ENCODE data around the gene CDH23.

Gene CDH23

GRCh38 chr10:71525092-71525491, 128.4 kb downstream of the CDH23 start:
- DNase-seq (ENCODE audit: low read depth, low spot score) = no peak
- Histone ChIP-seq H3K4me1 (ENCODE audit: insufficient read depth, insufficient read length) (peaks cover 3% of the 10 kb centered on the region), H3K4me3 (ENCODE audit: insufficient read length, low read depth) (no peak overlapping the region), H3K27me3 (ENCODE audit: insufficient read depth, insufficient read length) (no peaks in the 10 kb centered on the region), H3K9ac (ENCODE audit: insufficient read length, low read depth) (no peak overlapping the region), H3K36me3 (ENCODE audit: insufficient read depth, insufficient read length, low read length) (no peaks in the 10 kb centered on the region), H3K9me3 (ENCODE audit: insufficient read depth, low read length) (no peaks in the 10 kb centered on the region)
- TF ChIP-seq ZNF274 (IDR thresholded peaks at IDR 0.05; ENCODE audit: low read depth, low read length) (no peak), SUZ12 (IDR thresholded peaks at IDR 0.05; ENCODE audit: extremely low read depth, insufficient read depth, insufficient read length) (no peak), YY1 (IDR thresholded peaks at IDR 0.05; ENCODE audit: insufficient read depth, insufficient read length) (no peak)

GRCh38 chr10:71525721-71526120, 129.0 kb downstream of the CDH23 start:
- DNase-seq (ENCODE audit: low read depth, low spot score) = no peak
- no peaks in the 10 kb centered on the region for H3K27me3 ChIP-seq (ENCODE audit: insufficient read depth, insufficient read length)
- H3K36me3 ChIP-seq (ENCODE audit: insufficient read depth, insufficient read length, low read length) = no peaks in the 10 kb centered on the region
- no peaks in the 10 kb centered on the region for H3K9me3 ChIP-seq (ENCODE audit: insufficient read depth, low read length)
- TF ChIP-seq YY1 (IDR thresholded peaks at IDR 0.05; ENCODE audit: insufficient read depth, insufficient read length) (no peak), ZNF274 (IDR thresholded peaks at IDR 0.05; ENCODE audit: low read depth, low read length) (no peak), SUZ12 (IDR thresholded peaks at IDR 0.05; ENCODE audit: extremely low read depth, insufficient read depth, insufficient read length) (no peak)
- H3K4me1 ChIP-seq (ENCODE audit: insufficient read depth, insufficient read length) = peaks cover 3% of the 10 kb centered on the region
- no peak overlapping the region for H3K4me3 ChIP-seq (ENCODE audit: insufficient read length, low read depth)
- no peak overlapping the region for H3K9ac ChIP-seq (ENCODE audit: insufficient read length, low read depth)

GRCh38 chr10:71526653-71527052, 129.9 kb downstream of the CDH23 start:
- Histone ChIP-seq H3K4me1 (ENCODE audit: insufficient read depth, insufficient read length) (peaks cover 3% of the 10 kb centered on the region), H3K36me3 (ENCODE audit: insufficient read depth, insufficient read length, low read length) (no peaks in the 10 kb centered on the region), H3K9me3 (ENCODE audit: insufficient read depth, low read length) (no peaks in the 10 kb centered on the region), H3K4me3 (ENCODE audit: insufficient read length, low read depth) (no peak overlapping the region), H3K27me3 (ENCODE audit: insufficient read depth, insufficient read length) (no peaks in the 10 kb centered on the region), H3K9ac (ENCODE audit: insufficient read length, low read depth) (no peak overlapping the region)
- DNase-seq (ENCODE audit: low read depth, low spot score) = no peak
- TF ChIP-seq YY1 (IDR thresholded peaks at IDR 0.05; ENCODE audit: insufficient read depth, insufficient read length) (no peak), ZNF274 (IDR thresholded peaks at IDR 0.05; ENCODE audit: low read depth, low read length) (no peak), SUZ12 (IDR thresholded peaks at IDR 0.05; ENCODE audit: extremely low read depth, insufficient read depth, insufficient read length) (no peak)

- Histone ChIP-seq H3K36me3 (ENCODE audit: insufficient read depth, insufficient read length, low read length) (no peaks in the 10 kb centered on the region), H3K27me3 (ENCODE audit: insufficient read depth, insufficient read length) (no peaks in the 10 kb centered on the region), H3K9ac (ENCODE audit: insufficient read length, low read depth) (peak overlapping the region; percentile 26), H3K4me3 (ENCODE audit: insufficient read length, low read depth) (no peak overlapping the region), H3K9me3 (ENCODE audit: insufficient read depth, low read length) (no peaks in the 10 kb centered on the region), H3K4me1 (ENCODE audit: insufficient read depth, insufficient read length) (peaks cover 3% of the 10 kb centered on the region)
- no peak for DNase-seq (ENCODE audit: low read depth, low spot score)
- TF ChIP-seq YY1 (IDR thresholded peaks at IDR 0.05; ENCODE audit: insufficient read depth, insufficient read length) = no peak
- no peak for TF ChIP-seq SUZ12 (IDR thresholded peaks at IDR 0.05; ENCODE audit: extremely low read depth, insufficient read depth, insufficient read length)
- no peak for TF ChIP-seq ZNF274 (IDR thresholded peaks at IDR 0.05; ENCODE audit: low read depth, low read length)
Observed at GRCh38 chr10:71527135-71527534, 130.4 kb downstream of the CDH23 start.

GRCh38 chr10:71528371-71529206, 131.9 kb downstream of the CDH23 start:
- Histone ChIP-seq H3K27me3 (ENCODE audit: insufficient read depth, insufficient read length) (no peaks in the 10 kb centered on the region), H3K36me3 (ENCODE audit: insufficient read depth, insufficient read length, low read length) (no peaks in the 10 kb centered on the region), H3K4me3 (ENCODE audit: insufficient read length, low read depth) (no peak overlapping the region), H3K9ac (ENCODE audit: insufficient read length, low read depth) (no peak overlapping the region), H3K4me1 (ENCODE audit: insufficient read depth, insufficient read length) (no peaks in the 10 kb centered on the region), H3K9me3 (ENCODE audit: insufficient read depth, low read length) (no peaks in the 10 kb centered on the region)
- no peak for TF ChIP-seq ZNF274 (IDR thresholded peaks at IDR 0.05; ENCODE audit: low read depth, low read length)
- TF ChIP-seq SUZ12 (IDR thresholded peaks at IDR 0.05; ENCODE audit: extremely low read depth, insufficient read depth, insufficient read length) = no peak
- TF ChIP-seq YY1 (IDR thresholded peaks at IDR 0.05; ENCODE audit: insufficient read depth, insufficient read length) = no peak
- no peak for DNase-seq (ENCODE audit: low read depth, low spot score)

GRCh38 chr10:71529207-71529827, 132.6 kb downstream of the CDH23 start:
- H3K27me3 ChIP-seq (ENCODE audit: insufficient read depth, insufficient read length) = no peaks in the 10 kb centered on the region
- H3K4me1 ChIP-seq (ENCODE audit: insufficient read depth, insufficient read length) = no peaks in the 10 kb centered on the region
- H3K9ac ChIP-seq (ENCODE audit: insufficient read length, low read depth) = no peak overlapping the region
- no peak for TF ChIP-seq SUZ12 (IDR thresholded peaks at IDR 0.05; ENCODE audit: extremely low read depth, insufficient read depth, insufficient read length)
- TF ChIP-seq ZNF274 (IDR thresholded peaks at IDR 0.05; ENCODE audit: low read depth, low read length) = no peak
- TF ChIP-seq YY1 (IDR thresholded peaks at IDR 0.05; ENCODE audit: insufficient read depth, insufficient read length) = no peak
- no peak for DNase-seq (ENCODE audit: low read depth, low spot score)
- no peaks in the 10 kb centered on the region for H3K9me3 ChIP-seq (ENCODE audit: insufficient read depth, low read length)
- no peak overlapping the region for H3K4me3 ChIP-seq (ENCODE audit: insufficient read length, low read depth)
- H3K36me3 ChIP-seq (ENCODE audit: insufficient read depth, insufficient read length, low read length) = no peaks in the 10 kb centered on the region

- TF ChIP-seq SUZ12 (IDR thresholded peaks at IDR 0.05; ENCODE audit: extremely low read depth, insufficient read depth, insufficient read length) = no peak
- no peak for TF ChIP-seq YY1 (IDR thresholded peaks at IDR 0.05; ENCODE audit: insufficient read depth, insufficient read length)
- no peak for TF ChIP-seq ZNF274 (IDR thresholded peaks at IDR 0.05; ENCODE audit: low read depth, low read length)
- no peaks in the 10 kb centered on the region for H3K27me3 ChIP-seq (ENCODE audit: insufficient read depth, insufficient read length)
- H3K9me3 ChIP-seq (ENCODE audit: insufficient read depth, low read length) = no peaks in the 10 kb centered on the region
Observed at GRCh38 chr10:71530781-71531180, 134.1 kb downstream of the CDH23 start.

More at GRCh38 chr10:71530781-71531180, 134.1 kb downstream of the CDH23 start:
- H3K4me3 ChIP-seq (ENCODE audit: insufficient read length, low read depth) = no peak overlapping the region
- no peak for DNase-seq (ENCODE audit: low read depth, low spot score)
- H3K9ac ChIP-seq (ENCODE audit: insufficient read length, low read depth) = no peak overlapping the region
- H3K36me3 ChIP-seq (ENCODE audit: insufficient read depth, insufficient read length, low read length) = no peaks in the 10 kb centered on the region
- peaks cover 7% of the 10 kb centered on the region for H3K4me1 ChIP-seq (ENCODE audit: insufficient read depth, insufficient read length)

Measured in NT2/D1 (cell line).